Right renal cortex interstitium (tissue), 3 donors: Measurements from ENCODE around the gene NOL4L. TPM values are rescaled to one million over a fixed set of nuclear protein-coding genes. Genes with fewer than 3 reads are reported as not detected.

Experiments
- DNase-seq, 3 donors: peaks; one replicate each; pipeline ENCODE4 v3.0.0-alpha.2; 2013; ENCODE audit warnings: low read depth in 3 of 3, low spot score in 2 of 3
- polyA plus RNA-seq, 3 donors: library from polyadenylated mRNA; unstranded; fragments of 120-200 nt; gene quantifications; one replicate each; pipeline ENCODE4 v1.2.1, GENCODE V29; 2013; ENCODE audit not compliant: insufficient read length in 3 of 3

The NOL4L gene
- polyA plus RNA-seq, 3 donors, result 42.5 to 47.7 (median 43.3) TPM

DNA sequence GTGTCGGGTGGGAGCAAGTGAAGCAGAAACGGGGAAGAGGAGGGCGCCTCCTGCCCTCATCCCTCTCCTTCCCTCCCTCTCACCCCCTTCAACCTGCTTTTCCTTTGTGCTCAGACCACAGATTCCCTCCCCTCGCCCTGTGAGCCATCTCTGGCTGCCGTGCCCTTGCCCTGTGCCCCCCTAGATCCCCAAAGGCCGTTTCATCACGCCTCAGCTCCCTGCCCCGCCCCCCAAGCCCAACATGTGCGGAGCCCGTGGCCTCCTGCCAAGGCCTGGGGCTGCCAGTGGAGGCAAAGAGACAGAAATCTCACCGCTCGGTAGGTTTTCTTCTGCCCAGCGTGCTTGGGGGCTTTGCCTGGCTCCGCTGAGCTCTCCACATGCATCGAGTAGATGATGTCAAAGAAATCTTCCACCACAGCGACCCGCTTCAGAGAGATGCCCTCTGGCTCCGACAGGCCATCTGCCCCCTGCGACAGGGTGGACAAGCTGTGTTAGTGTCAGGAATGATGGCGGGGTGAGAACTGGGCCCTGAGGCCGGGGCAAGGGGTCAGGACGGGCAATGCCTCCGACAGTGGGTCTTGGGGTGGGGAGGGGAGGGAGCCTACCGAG, 57.6 kb downstream of the NOL4L start:
- DNase-seq, result no peak

GRCh38 chr20:32527052-32527446, 58.1 kb downstream of the NOL4L start:
- no peak for DNase-seq

DNA sequence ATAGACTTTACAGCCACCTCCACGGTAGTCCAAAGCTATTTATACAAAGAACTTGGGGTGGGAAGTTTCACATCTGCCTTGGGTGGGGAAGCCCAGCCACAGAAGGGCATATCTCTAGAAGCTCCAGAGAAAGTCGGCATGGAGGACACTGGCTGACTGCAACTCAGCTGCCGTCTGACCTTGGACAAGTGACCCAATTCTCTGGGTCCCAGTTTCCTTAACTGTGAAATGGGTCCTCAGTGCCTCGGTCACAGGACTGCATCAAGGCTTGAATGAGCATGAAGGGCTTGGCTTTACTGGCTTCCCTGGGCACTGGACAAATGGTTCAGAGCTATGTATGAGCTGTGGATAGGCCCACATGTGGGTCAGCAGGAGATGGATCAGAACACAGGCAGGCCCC, 58.6 kb downstream of the NOL4L start:
- DNase-seq, result no peak

GRCh38 chr20:32526125-32526524, 59.0 kb downstream of the NOL4L start:
- no peak for DNase-seq

- no peak for DNase-seq
These were observed 60.2 kb downstream of the NOL4L start for GRCh38 chr20:32524829-32525501.

GRCh38 chr20:32523613-32524213, 61.4 kb downstream of the NOL4L start:
- DNase-seq, result no peak

- no peak for DNase-seq
These were observed 62.1 kb downstream of the NOL4L start for GRCh38 chr20:32522776-32523612.

- DNase-seq, result no peak
These were observed 62.7 kb downstream of the NOL4L start for GRCh38 chr20:32522526-32522775.

DNA sequence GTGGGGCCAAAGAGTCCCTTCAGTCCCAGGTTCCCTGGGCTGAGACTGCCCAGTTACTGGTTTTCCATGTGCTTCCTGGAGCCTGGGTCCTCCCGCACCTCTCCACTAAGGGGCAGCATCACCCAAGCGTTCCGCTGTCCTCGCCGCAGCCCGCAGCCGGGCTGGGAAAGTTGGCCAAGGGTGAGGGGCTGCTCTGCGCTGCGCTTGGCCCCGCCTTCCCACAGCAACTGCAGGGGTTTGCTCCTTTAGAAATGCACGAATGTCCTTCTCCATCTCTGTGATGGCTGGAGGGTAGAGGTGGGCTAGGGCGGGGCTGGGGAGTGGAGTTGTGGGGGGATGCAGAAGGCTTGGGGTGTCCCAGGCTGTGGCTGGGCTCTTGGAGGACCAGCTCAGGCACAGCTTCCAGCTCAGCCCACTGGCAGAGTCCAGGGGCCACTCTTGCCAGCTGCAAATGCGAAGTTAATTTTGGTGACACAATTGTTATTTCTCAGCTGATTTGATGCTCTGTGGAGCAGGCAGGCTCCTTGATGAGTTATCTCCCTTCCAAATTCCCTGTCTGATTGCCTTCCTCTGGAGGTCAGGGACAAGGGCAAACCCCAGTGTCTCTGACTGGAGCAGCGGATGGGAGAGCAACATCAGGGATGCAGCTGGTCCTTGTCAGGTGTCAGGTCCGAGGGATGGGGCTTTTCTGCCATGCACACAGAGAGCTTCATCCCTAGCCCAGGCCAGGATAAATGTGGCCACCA, 63.2 kb downstream of the NOL4L start:
- DNase-seq, result peak in 1 of 3 donors; percentile 77

- no peak for DNase-seq
These were observed 64.3 kb downstream of the NOL4L start for GRCh38 chr20:32520927-32521203.

DNA sequence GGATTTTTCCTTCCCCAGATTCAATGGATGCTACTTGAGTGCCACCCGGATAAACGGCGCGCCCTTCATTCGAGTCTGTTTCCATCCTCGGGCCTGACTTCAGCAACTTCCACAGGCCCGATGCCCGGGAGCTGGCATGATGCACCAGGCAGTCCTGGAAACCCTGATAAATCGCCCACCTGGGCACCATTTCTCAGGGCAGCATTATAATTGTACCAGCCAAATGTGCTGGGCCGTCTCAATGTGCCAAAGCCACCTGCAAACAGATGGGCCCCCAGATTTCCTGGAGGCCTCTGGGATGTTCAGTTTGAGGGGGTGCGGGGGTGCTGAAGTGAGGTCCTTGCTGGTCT, 65.8 kb downstream of the NOL4L start:
- DNase-seq, result no peak

- no peak for DNase-seq
These were observed 66.3 kb downstream of the NOL4L start for GRCh38 chr20:32518593-32519380.

DNA sequence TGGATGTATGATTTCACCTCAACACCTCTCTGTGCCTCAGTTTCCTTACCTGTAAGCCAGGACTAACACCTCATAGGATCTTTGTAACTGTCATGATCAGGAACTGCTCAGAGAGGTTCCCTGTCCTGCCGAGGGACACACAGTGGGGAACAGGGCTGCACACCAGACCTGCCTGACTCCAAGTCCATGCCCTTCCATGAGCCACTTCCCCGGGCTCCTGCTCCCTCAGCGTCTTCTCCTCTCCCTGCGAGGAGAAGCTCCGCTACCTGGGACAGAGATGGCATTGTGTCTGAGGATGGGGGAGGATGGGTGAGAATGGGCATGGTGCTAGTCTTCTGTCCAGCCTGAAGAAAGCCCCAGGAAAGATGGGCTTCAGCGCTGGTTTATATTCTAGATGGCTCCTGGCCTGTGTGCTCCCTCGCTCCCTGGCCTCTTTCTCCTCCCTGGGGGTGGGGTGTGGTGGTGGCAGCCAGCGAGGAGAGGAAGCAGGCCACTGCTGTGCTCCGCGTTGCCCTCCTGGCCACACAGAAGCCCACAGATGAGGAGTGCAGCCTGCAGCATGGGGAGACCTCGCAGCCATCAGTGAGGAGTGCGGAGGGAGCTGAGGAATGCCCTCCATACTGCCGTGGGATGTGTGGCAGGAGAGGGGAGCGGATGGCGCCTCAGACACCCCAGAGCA, 67.1 kb downstream of the NOL4L start:
- DNase-seq, result no peak

DNA sequence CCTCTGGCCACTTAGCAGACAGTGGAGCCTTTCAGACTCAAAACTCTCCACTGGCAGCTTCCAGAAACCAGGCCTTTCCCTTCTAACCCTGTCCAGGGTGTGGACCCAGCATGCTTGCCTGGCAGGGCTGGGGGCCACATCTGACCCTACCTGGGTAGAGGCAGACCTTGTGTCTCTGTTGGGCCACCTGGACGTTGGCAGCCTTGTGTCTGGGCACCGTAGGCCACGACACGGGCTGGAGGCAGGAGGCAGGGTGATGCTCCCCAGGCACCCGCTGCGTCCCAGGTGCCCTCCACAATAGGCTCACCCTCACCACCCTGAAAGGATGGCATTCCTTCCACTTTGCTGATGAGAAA, 67.6 kb downstream of the NOL4L start:
- no peak for DNase-seq

DNA sequence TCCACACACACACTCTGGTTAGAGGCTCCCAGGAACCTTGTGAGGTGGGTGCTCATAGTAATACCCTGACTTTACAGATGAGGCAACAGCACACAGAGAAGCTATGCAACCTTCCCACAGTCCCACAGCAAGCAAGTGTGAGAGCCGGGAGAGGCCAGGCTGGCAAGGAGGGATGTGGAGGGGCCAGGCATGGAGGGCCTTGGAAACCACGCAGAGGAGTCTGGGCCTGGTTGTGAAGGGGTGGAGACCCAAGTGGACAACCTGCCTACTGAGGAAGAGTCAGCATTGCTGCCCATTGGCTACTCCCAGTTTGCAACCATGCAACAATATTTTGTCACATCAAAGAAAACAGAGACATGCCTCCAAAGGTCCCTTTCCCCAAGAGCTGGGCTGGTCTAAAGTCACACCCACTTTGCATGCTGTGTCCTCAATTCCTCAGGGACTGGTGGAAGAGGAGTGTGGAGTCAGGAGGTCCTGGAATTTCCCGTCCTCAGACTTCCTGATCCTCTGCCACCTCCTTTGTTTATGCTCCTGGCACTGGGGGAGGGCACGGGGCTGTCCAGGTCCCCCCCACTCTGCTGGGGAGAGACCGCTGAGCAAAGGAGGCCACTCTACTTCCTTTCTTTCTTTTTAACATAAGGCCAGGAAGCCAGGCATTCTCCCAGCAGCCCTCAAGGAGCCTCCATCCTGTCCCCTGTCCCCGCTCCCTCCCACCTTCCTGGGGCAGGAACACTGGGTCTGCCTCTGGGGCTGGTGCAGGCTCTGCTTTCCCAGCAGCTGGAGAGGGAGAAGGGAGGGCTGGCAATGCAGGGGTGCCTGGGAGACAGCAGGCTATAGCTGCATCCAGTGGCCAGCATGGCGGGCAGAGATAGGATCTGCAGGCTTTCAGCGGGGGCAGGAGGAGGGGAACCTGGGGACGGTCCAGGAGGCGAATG, 68.3 kb downstream of the NOL4L start:
- DNase-seq, result no peak

DNA sequence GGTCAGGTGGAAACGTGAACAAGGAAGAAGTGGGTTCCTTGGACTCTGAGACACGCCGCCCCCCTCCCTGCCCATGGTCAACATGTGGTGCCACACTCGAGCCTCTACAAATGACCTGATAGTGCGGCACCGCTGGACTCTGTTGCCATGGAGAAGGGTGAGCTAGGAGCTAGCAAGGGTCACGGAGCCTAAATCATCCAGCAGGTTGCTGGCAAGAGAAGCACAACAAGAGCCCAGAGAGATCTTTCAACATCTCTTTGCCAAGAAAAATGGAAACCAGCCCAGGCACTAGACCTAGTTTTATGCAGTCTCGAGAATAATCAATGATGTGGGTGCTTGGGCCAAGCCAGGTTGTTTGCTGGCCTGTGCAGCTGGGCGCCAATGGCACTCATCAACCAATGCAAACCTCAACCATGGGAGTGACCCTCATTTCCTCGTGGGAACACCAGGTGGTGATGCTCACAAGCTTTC, 69.5 kb downstream of the NOL4L start:
- DNase-seq, result no peak

DNA sequence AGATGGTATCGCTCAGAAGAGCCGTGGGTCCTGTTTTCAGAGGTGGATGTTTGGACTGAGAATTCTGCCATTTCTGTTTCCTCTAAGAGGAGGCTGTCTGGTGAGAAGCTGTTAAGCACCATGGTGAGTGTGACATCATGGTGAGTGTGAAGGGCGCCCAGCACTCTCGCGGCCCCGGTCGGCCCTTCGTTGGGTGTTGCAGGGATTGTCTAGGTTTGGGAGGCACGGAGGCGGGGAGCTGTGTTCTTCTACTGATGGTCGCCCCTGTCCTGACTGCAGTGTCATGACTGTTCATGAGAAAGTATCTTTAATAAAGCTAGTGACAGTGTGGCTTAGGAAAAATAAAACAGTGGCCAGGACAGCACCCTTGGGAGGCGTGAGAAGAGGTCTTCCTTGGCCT, 70.4 kb downstream of the NOL4L start:
- DNase-seq, result no peak

DNA sequence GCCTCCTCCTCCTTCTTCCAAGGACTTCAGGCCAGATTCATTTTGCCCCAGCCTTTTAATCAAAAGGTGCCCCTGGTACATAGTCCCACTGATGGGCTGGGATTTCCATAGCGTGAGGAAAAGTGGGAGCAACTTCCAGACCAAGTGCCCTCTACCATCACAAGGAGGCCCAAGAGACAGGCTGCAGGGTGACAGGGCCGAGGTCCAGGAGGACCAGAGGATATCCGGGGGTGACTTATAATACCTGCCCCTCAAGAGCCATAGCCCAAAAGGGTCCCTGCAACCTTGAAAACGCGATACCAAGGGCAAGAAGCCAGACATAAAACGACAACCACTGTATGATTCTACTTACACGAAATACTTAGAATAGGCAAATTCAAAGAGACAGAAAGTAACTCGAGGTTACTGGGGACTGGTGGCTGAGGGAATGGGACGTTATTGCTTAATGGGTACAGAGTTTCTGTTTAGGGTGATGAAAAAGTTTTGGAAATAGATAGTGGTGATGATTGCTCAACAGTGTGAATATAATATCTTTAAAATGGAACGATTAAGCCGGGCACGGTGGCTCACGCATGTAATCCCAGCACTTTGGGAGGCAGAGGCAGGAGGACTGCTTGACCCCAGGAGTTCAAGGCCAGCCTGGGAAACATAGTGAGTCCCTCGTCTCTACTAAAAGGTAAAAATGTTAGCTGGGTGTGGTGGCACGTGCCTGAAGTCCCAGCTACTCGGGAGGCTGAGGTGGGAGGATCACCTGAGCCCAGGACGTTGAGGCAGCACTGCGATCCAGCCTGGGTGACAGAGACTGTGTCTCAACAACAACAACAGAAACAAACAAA, 71.9 kb downstream of the NOL4L start:
- DNase-seq, result no peak
